B cell (primary cell): ENCODE data around the gene FGF21.

Source experiments
- CTCF ChIP-seq: fragments of 200-600 bp; IDR thresholded peaks from one replicate; pipeline ENCODE4 v1.8.0; 2022; ENCODE audit warnings: antibody characterized with exemption, mild to moderate bottlenecking
- EZH2 ChIP-seq: IDR thresholded peaks from 2 replicates; pipeline ENCODE4 v1.6.1; 2012; ENCODE audit warnings: borderline replicate concordance, low read depth, mild to moderate bottlenecking, moderate library complexity, low read length; ENCODE audit not compliant: insufficient read depth, poor library complexity, severe bottlenecking

- TF ChIP-seq CTCF (no peak), EZH2 (no peak)
Observed at GRCh38 chr19:48745208-48745995, 9.9 kb upstream of the FGF21 start.
